HG03442 (cell line): ENCODE data around the gene LEUTX.
A peak's percentile ranks its signal among the peaks of the same experiment; 100 is the strongest.
"Not testable (repeated sequence)": the region's sequence is repeated elsewhere in the genome, so short reads cannot be mapped to it uniquely, and the experiment has no call there.

Experiments
- ATAC-seq: cut with Tn5 transposase; IDR thresholded peaks from one replicate; pipeline ENCODE4 v1.9.1; 2021; ENCODE audit warnings: mild to moderate bottlenecking, moderate library complexity; ENCODE audit not compliant: unreplicated experiment

The LEUTX gene

DNA sequence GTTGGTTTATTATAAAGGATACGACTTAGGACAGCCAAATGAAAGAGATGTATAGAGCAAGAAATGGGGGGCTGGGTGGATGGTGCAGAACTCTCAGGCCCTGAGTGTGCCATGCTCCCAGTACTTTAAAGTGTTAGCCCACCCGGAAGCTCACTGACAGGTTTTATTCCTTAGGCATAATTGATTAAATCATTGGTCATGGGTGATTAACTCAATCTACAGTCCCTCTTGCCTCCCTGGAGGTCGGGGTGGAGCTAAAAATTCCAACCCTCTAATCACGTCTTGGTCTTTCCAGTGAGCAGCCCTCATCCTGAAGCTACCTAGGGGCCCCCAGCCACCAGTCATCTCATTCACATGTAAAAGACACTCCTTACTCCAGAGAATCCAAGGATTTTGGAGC lies 9.9 kb upstream of the LEUTX start:
- no peak for ATAC-seq

DNA sequence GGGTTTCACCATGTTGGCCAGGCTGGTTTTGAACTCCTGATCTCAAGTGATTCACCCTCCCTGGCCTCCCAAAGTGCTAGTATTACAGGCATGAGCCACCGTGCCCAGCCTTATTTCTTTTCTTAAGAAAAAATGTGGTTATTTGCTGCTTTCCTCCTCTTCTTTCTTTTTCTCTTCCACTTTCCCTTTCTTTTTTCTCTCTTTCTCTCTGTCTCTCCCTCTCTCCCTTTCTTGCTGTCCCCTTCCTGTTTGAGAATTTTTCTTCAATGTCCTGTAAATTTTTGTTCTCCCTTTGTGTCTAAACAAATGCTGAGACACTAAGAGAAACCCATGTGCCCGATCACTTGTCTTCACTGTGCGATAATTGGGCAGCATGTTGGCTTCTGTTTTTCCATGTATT lies 2.2 kb downstream of the LEUTX start:
- ATAC-seq: no peak

DNA sequence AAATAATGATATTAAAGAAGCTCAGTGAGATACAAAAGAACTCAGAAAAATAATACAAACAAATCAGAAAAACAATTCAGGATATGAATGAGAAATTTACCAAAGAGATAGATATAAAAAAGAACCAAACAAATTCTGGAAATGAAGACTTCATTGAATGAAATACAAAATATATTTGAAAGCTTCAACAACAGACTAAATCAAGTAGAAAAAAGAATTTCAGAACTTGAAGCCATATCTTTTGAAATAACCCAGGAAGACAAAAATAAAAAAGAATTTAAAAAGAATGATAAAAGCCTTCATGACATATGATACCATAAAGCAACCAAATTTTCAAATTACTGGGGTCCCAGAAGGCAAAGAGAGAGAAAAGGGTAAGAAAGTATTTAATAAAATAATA lies 9.6 kb downstream of the LEUTX start:
- no peak for ATAC-seq

DNA sequence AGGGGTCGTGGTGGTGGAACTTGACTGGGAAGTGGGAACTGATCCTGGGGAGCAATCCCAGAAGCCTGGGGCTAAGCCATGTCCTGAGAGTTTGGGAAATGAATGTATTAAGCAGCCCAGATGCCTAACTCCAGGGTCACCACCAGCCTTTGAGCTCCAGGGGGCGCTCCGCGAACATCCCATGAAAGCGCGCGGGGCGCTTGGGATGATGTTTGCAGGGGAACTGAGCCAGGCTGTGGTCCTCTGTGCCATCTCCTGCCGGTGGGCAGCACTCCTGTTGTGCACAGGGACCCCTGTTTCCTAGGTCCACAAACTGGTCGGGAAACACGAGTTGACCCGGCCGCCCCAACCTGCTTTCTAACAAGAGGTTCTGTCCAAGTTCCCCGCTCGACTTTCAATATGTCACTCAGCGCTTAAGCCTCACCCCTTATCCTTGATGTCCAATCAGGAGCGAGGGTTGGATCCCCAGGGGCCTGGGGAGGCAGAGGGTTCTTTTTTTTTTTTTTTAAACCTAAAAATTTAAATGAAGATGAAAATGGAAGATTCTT lies 14.4 kb downstream of the LEUTX start:
- no peak for ATAC-seq

DNA sequence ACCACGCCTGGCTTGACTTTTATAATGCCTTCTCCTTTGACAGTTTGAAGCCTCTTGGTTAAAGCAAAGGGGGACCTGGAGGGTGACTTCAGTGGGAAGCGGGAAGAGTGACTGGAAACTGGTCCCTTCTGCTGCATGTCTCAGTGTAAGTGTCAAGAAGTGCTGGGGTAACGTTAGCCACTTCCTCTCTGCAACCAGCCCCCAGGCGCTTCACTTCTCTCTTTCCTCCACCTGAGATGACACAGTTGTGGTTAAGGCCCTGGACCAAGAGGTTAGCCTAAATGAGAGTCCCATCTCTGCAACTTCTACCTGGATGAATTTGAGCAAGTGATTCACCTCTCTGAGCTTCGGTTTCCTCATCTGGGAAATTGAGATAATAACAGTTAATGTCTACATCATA lies 16.3 kb downstream of the LEUTX start:
- no peak for ATAC-seq

DNA sequence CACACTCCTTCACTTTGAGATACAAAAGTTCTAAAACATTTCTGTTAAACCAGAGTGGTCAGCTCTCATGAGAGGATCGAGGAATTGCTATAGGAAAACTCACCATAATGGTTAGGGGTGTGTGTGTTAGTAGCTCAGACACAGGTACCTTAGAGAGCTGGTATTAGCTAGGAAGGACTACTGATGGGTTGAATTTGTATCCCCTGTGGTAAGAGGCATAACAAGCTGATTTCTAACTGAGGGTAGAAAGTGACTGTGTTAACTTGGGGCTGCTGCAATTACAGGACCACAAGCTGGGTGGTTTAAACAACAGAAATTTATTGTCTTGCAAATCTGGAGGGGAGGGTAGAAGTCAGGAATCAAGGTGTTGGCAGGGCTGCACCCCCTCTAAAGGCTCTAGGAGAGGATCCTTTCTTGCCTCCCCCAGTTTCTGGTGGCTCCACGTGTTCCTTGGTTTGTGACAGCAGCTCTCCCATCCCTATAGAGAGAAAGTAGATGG lies 17.4 kb downstream of the LEUTX start:
- no peak for ATAC-seq

DNA sequence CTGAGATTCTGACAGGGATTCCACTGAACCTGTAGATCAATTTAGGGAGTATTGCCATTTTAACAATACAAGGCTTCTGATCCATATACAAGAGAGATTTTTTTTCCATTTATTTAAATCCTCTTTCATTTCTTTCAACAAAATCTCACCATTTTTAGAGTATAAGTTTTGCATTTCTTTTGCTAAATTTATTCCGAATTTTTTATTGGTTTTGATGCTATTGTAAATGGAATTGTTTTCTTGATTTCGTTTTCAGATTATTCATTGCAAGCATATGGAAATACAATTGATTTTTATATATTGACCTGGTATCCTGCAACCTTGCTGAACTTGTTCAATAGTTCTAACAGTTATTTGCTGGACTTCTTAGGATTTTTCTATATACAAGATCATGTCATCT lies 18.4 kb downstream of the LEUTX start:
- no peak for ATAC-seq

DNA sequence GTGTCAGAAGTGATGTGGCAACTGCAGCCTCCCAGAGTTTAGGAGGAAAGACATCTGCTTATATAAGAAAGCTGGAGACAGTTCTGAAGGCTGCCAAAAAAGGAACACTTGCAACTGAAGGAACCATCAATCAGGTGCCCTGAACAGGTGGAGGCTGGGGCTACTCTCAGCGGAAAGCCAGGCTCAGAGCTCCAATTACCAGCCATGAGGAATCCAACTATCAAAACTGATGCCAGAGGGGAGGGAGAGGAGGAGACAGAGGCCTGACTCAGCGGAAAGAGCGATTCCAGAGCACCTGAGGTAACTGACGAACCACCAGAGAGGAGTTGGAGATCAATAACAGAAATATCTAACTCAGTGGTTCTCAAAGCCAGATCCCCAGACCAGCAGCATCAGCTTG lies 24.3 kb downstream of the LEUTX start:
- no peak for ATAC-seq

DNA sequence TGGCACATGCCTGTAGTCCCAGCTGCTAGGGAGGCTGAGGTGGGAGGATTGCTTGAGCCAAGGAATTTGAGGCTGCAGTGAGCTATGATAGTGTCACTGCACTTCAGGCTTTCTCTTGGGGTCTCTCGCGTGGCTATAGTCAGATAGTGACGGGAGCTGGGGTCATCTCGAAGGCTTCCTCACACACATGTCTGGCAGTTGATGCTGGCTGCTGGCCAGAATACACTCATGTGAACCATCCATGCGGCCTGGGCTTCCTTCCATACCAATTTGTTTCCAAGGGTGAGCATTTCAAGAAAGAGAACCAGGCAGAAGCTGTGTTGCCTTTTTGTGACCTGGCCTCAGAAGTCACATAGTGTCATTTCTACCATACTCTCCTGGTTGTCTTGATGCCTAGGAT lies 26.4 kb downstream of the LEUTX start:
- ATAC-seq: no peak

DNA sequence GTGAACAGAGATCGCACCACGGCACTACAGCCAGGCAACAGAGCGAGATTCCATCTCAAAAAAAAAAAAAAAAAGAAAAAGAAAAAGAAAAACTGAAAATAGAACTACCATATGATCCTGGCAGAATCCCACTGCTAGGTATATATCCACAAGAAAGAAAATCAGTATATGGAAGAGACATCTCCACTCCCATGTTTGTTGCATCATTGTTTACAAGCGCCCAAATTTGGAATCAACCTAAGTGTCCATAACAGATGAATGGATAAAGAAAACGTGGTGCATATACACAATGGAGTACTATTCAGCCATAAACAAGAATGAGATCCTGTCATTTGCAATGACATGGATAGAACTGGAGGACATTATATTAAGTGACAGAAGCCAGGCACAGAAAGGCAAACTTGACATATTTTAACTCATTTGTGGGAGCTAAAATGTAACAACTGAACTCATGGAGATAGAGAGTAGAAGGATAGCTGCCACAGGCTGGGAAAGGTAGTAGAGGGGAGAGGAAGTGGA lies 29.3 kb downstream of the LEUTX start:
- ATAC-seq: no peak

DNA sequence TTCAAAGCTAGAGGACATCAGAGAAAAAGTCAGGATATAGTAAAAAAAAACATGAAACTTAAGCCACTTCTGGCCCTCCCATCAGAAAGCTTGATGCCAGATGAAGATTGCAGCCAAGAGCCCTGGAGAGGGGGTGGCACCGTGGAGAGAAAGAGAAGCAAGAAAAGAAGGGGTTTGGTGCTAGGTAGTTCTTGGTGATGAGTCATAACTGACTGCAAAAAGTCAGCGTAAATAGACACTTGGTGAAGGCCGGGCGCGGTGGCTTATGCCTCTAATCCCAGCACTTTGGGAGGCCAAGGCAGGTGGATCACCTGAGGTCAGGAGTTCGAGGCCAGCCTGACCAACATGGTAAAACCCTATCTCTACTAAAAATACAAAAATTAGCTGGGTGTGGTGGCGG lies 30.0 kb downstream of the LEUTX start:
- ATAC-seq: not testable (repeated sequence)

DNA sequence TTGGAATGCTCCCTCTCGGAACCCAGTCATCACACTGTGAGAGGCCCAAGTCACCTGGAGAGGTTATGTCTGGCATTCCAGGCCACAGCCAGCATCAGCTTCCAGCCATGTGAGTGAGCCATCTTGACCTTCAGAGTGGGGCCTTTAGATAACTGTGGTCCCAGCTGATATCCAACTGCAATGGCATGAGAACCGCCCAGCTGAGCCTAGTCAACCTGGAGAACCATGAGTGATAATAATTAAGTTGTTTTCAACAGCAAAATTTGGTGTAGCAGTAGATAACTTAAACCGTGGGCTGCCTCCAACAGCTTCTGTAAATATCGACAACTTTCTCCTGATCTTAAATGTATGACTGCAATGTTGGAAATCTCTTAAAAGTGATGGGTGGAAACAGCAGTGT lies 30.7 kb downstream of the LEUTX start:
- ATAC-seq: no peak

DNA sequence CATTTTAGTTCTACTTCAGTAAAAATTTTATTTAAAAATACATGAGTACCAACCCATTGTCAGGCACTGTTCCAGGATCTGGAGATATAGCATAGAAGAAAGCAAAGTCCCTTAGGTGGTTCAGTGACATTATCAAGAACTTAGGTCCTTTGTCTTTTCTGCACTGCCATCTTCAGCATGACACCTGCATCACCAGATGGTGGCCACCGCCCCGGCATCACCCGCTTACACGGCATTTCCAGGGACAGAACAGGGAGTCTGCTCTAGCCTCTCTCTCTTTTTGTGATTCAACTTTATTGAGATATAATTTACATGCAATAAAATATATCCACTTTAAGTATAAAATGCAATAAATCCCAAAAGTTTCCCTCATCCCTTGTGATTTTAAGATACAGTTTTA lies 31.8 kb downstream of the LEUTX start:
- no peak for ATAC-seq

DNA sequence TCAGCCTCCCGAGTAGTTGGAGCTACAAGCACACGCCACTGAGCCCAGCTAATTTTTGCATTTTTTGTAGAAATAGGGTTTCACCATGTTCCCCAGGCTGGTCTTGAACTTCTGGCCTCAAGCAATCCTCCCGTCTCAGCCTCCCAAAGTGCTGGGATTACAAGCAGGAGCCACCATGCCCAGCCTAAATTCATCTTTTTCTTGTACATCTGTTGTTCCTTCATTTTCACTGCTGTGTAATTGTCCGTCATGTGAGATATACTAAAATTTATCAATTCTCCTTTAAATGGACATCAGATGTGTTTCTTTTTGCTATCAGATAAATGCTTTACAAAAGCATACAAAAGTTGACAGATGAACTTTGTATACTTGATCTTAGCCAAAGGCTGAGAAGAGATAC lies 32.4 kb downstream of the LEUTX start:
- ATAC-seq: no peak

DNA sequence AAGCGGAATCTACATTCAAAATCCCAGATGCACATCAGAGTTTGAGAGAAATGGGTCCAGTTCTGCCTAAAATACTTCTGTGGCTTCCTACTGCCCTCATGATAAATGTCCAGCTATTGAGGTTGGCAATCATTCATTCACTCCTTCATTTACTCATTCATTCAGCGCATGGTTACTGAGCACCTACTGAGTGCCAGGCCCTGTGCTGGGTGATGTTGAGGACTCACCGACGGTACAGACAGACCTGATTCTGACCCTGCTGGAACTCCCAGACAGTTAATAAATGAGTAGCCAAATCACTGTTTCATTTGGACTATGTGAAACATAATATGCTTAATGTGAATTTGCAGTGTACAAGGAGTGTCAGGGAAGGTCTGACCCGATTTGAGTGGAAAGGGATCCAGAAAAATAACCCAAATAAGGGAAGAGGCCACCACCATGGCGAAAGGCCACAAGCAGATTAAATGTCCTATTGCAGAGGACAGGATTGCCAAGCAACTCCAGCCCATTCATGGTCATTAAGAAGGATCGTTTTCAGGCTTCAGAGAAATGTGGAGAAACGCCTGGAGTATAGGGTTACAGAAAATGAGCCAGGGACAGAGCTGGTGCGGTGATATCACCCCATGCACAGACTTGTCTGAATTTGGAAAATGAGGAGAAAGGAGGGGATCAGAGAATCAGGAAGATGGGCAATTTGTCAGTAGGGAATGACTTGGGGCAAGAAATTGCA lies 34.8 kb downstream of the LEUTX start:
- no peak for ATAC-seq

DNA sequence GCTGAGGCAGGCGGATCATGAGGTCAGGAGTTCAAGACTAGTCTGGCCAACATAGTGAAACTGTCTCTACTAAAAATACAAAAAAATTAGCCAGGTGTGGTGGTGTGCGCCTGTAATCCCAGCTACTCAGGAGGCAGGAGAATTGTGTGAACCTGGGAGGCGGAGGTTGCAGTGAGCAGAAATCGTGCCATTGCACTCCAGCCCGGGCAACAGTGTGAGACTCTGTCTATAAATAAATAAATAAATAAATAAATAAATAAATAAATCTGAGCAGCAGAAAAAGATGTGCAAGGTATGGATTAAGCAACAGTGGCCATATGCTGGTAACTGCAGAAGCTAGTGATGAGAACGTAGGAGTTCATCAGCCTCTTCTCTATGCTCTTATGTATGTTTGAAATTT lies 35.5 kb downstream of the LEUTX start:
- not testable (repeated sequence) for ATAC-seq

DNA sequence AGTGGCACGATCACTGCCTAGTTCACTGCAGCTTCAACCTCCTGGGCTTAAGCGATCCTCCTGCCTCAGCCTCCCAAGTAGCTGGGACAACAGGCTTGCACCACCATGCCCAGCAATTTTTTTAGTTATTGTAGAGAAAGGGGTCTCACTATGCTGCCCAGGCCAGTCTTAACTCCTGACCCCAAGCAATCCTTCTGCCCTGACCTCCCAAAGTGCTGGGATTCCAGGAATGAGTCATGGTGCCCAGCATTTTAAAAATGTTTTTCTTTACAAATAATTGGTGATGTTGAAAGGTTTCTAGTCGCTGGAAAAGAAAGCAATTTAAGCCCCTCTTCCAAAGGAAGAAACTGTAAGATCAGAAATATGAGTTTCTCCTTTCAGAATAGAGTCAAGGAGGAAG lies 35.9 kb downstream of the LEUTX start:
- no peak for ATAC-seq

DNA sequence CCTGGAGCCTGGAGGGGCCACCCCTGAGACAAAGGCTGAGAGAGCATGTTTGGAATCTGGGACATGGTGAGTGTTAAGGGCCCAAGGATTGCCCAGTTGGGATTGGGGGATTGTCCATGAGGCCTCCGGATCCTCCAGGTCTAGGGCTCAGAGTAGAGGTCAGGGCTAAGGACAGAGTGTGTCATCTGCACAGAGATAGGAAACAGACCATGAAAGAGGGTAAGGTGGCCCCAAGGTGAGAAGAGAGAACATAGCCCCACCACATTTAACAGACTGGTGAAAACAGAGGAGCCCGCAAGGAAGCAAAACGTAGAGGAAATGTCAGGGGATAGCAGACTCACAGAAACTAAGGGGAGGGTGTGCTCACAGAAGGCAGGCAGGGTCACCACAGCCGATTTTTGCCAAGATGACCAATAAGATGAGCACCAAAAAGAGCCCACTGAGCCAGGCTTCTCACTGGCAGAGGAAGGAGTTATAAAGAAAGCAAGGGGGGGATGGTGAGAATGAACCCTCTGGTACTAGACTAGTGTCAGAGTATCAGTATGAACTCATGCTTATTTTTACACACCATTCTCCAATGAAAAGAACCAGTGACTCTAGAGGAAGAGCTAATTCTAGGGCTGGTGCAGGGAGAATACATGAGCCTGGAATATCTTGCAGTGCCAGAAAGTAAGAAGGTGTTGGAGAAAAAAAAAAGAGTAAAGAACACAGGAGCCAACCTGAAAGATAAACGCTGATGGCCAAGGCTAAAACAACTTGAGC lies 37.8 kb downstream of the LEUTX start:
- ATAC-seq: no peak

DNA sequence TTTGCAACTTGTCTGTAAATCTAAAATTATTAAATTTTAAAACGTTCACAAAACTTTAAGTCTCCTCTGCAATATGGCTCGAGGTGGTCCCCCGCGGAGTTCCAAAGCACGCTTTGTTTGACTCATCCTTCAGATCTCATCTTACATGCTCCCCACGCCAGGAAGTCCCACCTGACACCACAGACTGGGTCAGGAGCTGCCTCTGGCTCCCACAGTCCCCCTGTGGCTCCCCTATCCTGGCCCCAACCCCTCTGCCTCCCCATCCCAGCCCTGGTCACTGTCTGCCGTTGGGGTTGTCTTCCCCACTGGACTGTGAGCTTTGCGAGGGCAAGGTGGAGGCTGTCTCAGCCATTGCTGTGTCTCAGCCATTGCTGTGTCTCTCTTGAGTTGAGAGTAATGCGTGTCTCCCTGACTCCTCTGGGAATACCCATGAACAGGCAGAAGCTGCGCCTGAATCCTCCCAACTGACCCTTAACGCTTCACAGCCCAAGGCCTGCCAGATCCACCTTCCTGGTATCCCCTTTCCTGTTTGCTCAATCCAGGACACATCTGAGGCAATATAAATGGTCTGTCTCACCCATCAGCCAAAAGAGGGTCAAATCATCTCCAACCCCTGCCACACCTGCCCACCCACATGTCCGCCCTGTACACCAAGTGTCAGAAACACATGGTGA lies 39.4 kb downstream of the LEUTX start:
- ATAC-seq: no peak

DNA sequence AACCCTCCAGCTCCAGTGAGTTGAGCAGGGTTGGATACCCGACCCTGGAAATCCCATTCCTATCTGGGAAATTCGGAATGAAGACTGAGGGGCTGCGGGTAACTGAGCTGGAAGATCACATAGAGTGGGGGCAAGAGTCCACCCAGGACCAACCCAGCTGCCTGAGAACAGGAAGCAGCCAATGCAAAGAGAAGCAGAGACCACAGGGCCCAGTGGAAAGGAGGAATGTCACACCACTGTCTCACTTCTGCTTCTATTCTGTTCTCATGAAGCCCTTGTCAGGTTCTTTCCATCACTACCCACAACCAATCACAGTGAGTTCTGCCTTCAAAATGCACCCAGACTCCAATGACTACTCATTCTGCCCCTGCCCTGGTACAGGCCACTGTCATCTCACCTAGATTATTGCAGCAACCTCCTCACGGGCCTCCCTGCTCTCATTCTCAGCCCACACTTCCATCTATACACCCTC lies 40.0 kb downstream of the LEUTX start:
- peak; percentile 72 for ATAC-seq

DNA sequence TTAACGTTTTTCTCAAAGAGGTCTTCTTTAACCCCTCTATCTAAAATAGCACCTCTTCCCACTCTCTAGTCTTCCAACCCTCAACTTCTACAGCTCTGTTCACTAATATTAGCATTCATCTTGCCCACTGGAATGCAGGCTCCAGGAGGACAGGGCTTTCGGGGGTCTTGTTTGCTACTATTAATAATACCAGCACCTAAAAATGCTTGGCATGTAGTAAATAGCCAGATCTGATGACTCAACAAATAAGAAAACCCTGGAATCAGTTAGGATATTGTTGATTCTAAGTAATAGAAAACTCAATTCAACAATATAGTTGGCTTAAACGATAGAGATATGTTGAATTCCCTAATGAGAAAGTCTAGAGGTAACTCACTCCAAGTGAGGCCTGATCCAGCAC lies 41.1 kb downstream of the LEUTX start:
- no peak for ATAC-seq
